ENCODE data around the gene CYTH1. TPM values are rescaled to one million over a fixed set of nuclear protein-coding genes. Genes with fewer than 3 reads are reported as not detected.
A peak's percentile ranks its signal among the peaks of the same experiment; 100 is the strongest.

CYTH1 gene
- total RNA-seq, 1 donor from 2014 or later = 80.8 TPM

DNA sequence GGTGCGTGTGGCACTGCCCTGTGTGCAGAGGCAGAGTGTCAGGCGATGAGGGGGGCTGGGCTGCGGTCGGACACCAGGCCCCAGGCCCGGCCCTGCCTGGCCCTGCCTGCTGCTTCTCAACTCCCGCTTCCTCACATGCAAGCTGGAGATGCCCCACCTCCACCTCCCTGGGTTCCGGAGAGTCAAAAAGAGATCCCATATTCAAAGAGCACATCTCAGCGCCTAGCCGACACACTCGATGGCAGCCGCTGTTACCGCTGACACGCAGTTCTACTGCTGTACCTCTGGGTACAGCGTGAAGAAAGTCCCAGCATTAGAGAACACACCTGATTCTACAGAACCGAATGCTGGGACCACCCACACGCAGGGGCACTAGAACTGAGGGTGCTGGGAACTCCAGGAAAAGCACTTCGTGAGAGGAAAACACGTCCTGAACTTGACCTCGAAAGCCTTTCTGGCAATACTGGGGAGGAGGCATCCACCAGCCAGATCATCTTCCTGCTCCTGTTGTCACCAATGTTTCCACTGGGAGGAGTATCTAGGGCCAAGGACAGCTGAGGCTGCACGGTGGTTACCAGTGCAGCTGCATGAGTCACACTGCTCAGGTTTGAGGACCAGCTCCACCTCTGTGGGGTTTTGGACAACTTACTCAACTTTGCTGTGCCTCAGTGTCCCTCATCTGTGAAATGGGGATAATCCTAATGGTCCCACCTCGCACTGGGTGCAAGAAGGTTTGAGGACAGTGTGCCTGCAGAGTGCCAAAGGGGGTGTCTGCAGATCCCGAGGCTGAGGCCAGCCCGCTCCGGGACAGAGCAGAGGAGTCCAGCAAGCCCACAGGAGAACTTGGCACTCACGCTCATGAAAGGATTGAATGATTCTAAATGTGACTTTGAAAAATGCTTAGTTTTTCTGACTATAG is 104.5 kb downstream of the CYTH1 start:
- Mint-ChIP-seq H3K36me3 (ENCODE audit: low read depth) (peaks cover 48% of the 10 kb centered on the region), H3K4me1 (ENCODE audit: low read depth) (peaks cover 92% of the 10 kb centered on the region), H3K4me3 (ENCODE audit: unreplicated experiment) (peak overlapping the region; percentile 77), H3K27me3 (ENCODE audit: low read depth) (no peaks in the 10 kb centered on the region), H3K9me3 (ENCODE audit: low read depth) (no peaks in the 10 kb centered on the region), H3K27ac (ENCODE audit: unreplicated experiment) (peak overlapping the region; percentile 68)
- TF ChIP-seq, protein P1, sequence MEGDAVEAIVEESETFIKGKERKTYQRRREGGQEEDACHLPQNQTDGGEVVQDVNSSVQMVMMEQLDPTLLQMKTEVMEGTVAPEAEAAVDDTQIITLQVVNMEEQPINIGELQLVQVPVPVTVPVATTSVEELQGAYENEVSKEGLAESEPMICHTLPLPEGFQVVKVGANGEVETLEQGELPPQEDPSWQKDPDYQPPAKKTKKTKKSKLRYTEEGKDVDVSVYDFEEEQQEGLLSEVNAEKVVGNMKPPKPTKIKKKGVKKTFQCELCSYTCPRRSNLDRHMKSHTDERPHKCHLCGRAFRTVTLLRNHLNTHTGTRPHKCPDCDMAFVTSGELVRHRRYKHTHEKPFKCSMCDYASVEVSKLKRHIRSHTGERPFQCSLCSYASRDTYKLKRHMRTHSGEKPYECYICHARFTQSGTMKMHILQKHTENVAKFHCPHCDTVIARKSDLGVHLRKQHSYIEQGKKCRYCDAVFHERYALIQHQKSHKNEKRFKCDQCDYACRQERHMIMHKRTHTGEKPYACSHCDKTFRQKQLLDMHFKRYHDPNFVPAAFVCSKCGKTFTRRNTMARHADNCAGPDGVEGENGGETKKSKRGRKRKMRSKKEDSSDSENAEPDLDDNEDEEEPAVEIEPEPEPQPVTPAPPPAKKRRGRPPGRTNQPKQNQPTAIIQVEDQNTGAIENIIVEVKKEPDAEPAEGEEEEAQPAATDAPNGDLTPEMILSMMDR (IDR thresholded peaks at IDR 0.05) = peak; percentile 33
- DNase-seq (ENCODE audit: low spot score) = no peak

DNA sequence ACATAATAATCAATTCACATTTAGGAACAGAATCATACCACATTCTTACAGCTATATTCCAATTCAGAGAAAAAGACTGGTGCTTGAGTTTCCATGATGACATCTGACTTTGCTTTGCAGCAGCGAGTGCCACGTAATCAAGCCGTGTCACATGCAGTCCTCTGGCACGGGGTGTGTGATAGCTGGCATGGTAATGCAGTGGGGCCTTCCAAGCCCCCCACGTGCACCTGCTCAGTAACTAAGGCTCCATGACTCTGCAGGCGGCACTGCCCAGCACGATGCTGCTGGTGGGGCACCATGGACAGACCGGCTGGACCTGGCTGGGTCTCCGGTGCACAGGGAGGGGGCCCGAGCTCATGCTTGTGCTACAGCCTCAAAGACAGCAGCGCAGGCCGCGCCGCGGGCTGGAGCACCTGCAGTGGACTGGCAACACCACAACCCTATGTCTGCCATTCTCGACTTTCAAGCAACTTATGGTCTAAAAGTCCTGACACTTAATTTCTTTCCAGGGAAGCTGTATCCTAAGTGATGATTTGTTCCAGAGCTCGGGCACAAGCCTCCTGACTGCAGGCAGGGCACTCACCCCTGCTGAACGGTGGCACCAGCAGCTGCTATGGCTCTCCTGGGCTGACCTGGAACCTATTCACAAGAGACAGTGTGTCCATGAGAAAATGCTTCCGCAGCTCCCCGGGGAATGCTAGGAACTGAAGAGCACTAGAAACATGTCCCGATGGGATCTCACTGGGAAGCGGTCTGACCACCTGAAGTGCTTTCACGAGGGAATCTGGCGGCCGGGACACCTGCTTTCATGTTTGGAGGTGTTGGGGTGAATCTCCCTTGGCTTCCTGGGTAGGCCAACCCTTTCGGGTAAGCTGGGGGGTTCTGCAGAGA is 105.4 kb downstream of the CYTH1 start:
- Mint-ChIP-seq H3K27me3 (ENCODE audit: low read depth) (no peaks in the 10 kb centered on the region), H3K36me3 (ENCODE audit: low read depth) (peaks cover 48% of the 10 kb centered on the region), H3K9me3 (ENCODE audit: low read depth) (no peaks in the 10 kb centered on the region), H3K4me3 (ENCODE audit: unreplicated experiment) (no peak overlapping the region), H3K27ac (ENCODE audit: unreplicated experiment) (no peak overlapping the region), H3K4me1 (ENCODE audit: low read depth) (peaks cover 90% of the 10 kb centered on the region)
- no peak for DNase-seq (ENCODE audit: low spot score)
- TF ChIP-seq, protein P1 (IDR thresholded peaks at IDR 0.05) = no peak

DNA sequence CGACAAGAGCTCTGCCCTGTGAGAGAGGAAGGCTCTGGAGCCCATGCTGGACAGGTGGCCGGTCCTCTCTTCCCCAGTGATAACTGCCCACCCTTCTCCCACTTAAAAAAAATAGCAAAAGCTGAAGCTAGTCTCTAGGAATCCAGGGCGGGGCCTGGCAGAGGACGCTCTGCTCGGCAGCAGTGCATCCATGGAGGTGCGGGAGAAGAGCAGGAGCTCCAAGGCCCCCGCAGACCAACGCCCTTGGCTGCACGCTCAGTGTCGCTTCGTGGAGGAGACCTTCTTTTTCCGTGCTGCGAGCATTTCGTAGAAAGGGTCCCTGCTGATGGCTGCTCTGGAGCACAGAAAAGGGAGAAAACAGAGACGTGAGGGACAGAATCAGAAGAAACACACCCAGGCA is 106.2 kb downstream of the CYTH1 start:
- H3K27ac Mint-ChIP-seq (ENCODE audit: unreplicated experiment) = peak overlapping the region; percentile 18
- no peaks in the 10 kb centered on the region for H3K9me3 Mint-ChIP-seq (ENCODE audit: low read depth)
- H3K4me3 Mint-ChIP-seq (ENCODE audit: unreplicated experiment) = no peak overlapping the region
- no peaks in the 10 kb centered on the region for H3K27me3 Mint-ChIP-seq (ENCODE audit: low read depth)
- TF ChIP-seq, protein P1 (IDR thresholded peaks at IDR 0.05) = no peak
- peaks cover 48% of the 10 kb centered on the region for H3K36me3 Mint-ChIP-seq (ENCODE audit: low read depth)
- no peak for DNase-seq (ENCODE audit: low spot score)
- H3K4me1 Mint-ChIP-seq (ENCODE audit: low read depth) = peaks cover 82% of the 10 kb centered on the region

DNA sequence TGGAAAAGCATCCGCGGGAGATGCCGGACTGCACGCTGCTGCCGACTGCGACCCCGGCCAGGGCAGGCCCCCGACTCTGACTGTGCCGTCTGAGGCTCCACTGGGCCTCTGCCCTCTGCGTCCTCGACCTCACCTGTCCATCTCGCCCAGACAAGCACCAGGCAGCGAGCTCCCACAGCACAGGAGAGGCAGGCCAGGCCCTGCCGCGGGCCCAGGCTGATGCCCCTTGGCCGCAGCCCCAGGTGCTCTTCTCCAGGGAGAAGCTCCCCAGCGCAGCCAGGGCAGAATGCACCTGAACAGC is 106.8 kb downstream of the CYTH1 start:
- Mint-ChIP-seq H3K27ac (ENCODE audit: unreplicated experiment) (no peak overlapping the region), H3K9me3 (ENCODE audit: low read depth) (no peaks in the 10 kb centered on the region), H3K4me3 (ENCODE audit: unreplicated experiment) (no peak overlapping the region), H3K4me1 (ENCODE audit: low read depth) (peaks cover 76% of the 10 kb centered on the region), H3K36me3 (ENCODE audit: low read depth) (peaks cover 49% of the 10 kb centered on the region), H3K27me3 (ENCODE audit: low read depth) (no peaks in the 10 kb centered on the region)
- no peak for DNase-seq (ENCODE audit: low spot score)
- TF ChIP-seq, protein P1 (IDR thresholded peaks at IDR 0.05) = no peak

DNA sequence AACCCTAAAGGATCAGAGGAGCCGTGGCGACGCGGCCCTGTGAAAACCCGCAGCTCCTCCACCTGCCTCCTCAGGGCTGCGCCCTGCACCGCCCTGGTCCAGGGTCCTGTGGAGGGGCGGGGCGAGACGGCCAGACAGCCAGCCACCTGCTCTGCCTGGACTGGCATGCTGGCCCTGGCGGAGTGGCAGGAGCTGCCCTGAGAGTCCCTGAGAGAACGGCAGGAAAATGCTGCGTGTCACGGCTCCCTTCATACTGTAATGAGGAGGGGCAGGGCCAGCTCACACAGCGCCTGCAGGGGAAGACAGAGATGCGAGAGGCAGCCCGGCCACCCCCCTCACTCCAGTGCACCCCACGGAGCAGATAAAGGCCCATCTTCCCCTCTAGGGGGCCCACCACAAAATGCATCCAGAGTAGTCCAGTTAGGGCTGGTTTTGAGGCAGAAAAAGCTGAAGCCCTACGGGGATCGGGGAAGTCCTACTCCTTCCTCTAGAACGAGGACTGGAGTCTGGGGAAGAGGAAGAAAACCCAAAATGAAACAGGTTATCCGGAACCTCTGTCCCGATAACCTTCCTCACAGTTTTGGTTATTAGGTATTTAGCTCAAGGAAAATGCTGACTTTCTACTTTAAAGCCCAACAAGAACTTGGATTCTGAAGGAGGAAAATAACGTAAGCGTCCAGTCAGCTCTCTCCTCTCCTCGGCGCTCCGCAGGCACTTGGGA is 107.3 kb downstream of the CYTH1 start:
- no peak overlapping the region for H3K27ac Mint-ChIP-seq (ENCODE audit: unreplicated experiment)
- H3K27me3 Mint-ChIP-seq (ENCODE audit: low read depth) = no peaks in the 10 kb centered on the region
- no peak overlapping the region for H3K4me3 Mint-ChIP-seq (ENCODE audit: unreplicated experiment)
- TF ChIP-seq, protein P1 (IDR thresholded peaks at IDR 0.05) = peak; percentile 17
- no peaks in the 10 kb centered on the region for H3K9me3 Mint-ChIP-seq (ENCODE audit: low read depth)
- DNase-seq (ENCODE audit: low spot score) = no peak
- H3K36me3 Mint-ChIP-seq (ENCODE audit: low read depth) = peaks cover 46% of the 10 kb centered on the region
- peaks cover 71% of the 10 kb centered on the region for H3K4me1 Mint-ChIP-seq (ENCODE audit: low read depth)
